Activated naive CD4-positive, alpha-beta T cell treated with anti-CD3 and anti-CD28 coated beads, Interleukin-2, amount 50 U/mL, for 72 hours (primary cell): ENCODE measurements around the gene ALPL. TPM values are rescaled to one million over a fixed set of nuclear protein-coding genes. Genes with fewer than 3 reads are reported as not detected.
A peak's percentile ranks its signal among the peaks of the same experiment; 100 is the strongest.
"Not testable (repeated sequence)": the region's sequence is repeated elsewhere in the genome, so short reads cannot be mapped to it uniquely, and the experiment has no call there.

Source experiments
- ATAC-seq, 2 donors: fragments of 150-1000 bp; cut with Tn5 transposase; 2 replicates each; pipeline ENCODE4 v1.10.0; 2021; ENCODE audit warnings: mild to moderate bottlenecking in 2 of 2, moderate library complexity in 2 of 2
- DNase-seq, 2 donors: peaks; one replicate each; pipeline ENCODE4 v3.0.0; 2021 to 2022; ENCODE audit warnings: low spot score in 2 of 2
- H3K27ac Mint-ChIP-seq, 2 donors: one replicate each; pipeline ENCODE4 v1.8.0; 2022; ENCODE audit warnings: mild to moderate bottlenecking in 2 of 2, mixed read lengths in 2 of 2
- H3K36me3 Mint-ChIP-seq, 2 donors: one replicate each; pipeline ENCODE4 v1.8.0; 2022; ENCODE audit warnings: mixed read lengths in 2 of 2
- H3K9me3 Mint-ChIP-seq, 2 donors: one replicate each; pipeline ENCODE4 v1.8.0; 2022; ENCODE audit warnings: mixed read lengths in 2 of 2
- total RNA-seq, 2 donors: library from RNA; stranded (reverse); gene quantifications; one replicate each; pipeline ENCODE4 v1.2.3, GENCODE V29; 2022

Gene ALPL
- total RNA-seq, 2 donors from 2014 or later: not detected

DNA sequence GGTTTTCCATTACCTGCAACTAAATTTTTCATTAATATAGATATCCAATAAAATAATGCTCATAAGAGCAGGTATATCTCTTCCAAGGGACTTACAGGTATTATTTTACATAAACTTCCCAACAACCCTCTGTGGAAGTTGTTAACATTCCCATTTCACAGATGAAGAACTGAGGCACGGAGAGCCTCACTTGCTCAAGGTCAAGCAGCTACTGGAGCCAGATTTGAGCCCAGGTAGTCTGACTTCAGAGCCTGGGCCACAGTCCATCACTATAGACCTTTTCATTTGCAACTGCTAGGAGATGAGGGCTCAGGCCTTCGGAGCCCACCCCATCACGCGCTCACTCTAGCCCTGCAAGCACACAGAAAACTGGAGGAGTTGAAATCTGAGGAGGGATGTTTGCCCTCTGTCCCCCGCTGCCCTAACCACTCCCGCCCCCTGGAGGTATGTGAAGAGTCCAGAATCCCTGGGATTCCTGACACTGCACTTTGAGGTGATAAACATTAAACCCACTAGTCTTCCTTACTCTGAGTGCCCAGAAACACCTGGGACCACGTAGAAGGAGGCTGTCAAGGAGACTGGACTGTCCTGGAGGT, 11.7 kb upstream of the ALPL start:
- H3K27ac Mint-ChIP-seq: no peak overlapping the region
- no peaks in the 10 kb centered on the region for H3K36me3 Mint-ChIP-seq
- DNase-seq: no peak
- ATAC-seq: no peak
- H3K9me3 Mint-ChIP-seq: no peaks in the 10 kb centered on the region

DNA sequence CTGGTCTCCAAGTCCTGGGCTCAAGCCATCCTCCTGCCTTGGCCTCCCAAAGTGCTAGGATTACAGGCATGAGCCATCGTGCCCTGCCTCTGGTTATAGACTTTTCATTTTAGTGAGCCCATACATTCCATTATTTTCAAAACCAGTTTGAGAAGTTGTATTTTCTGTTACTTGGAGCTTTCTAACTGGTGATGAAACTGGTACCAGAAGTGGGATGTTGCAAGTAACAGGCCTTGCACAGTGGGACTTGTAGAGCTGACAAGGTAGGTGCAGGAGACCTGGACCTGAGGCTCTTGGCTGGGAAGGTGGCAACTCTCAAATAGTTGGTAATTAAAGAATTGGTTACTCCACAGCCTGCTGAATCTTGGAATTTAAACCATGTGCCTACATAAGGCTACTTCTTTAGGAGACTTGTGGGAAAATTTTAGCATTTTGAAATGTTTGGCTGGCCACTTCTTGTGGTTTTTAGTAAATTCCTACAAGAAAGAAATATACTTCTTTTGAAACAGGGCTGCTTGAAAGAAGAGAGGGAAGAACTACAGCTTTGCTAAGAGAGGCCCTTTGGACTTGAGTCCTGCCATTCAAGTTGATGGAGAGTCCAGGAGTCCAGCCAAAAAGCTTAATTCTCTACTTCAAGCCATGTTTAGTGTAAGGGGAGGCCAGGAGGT, 9.8 kb upstream of the ALPL start:
- ATAC-seq (no peak), DNase-seq (no peak)
- Mint-ChIP-seq H3K36me3 (no peaks in the 10 kb centered on the region), H3K9me3 (no peaks in the 10 kb centered on the region), H3K27ac (no peak overlapping the region)

DNA sequence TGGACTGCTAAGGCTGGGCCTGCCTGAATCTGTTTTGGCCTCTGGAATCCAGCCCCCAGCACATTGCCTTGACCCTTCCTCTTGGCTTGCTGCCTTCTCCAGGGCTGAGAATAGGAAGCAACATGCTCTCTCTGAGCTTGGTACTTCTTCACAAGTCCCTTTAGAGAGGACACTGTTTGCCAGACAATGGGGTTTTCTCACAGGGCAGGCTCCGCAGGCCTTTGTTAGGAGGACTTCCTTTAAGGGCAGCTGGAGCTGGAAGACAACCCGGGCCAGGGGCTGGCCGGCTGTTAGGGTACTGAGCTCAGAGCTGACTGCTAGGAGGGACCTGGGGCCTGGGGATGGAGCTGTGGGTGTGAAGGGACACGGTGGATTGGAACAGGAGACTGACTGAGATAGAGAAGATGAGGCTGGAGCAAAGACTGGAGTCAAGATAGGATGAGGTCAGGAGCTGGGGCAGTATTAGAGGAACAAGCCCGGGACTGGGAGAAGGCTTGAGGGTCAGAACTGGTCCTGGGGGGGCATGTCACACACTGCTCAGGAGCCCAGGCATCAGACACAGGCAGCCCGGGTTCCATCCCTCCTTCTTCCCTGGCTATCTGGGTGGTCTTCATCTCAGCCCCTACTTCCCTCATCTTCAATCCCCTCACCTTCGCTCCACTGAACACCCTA, 5.4 kb upstream of the ALPL start:
- Mint-ChIP-seq H3K27ac (peak overlapping the region in 1 of 2 donors; percentile 18), H3K9me3 (no peaks in the 10 kb centered on the region), H3K36me3 (no peaks in the 10 kb centered on the region)
- DNase-seq: no peak
- ATAC-seq: no peak

DNA sequence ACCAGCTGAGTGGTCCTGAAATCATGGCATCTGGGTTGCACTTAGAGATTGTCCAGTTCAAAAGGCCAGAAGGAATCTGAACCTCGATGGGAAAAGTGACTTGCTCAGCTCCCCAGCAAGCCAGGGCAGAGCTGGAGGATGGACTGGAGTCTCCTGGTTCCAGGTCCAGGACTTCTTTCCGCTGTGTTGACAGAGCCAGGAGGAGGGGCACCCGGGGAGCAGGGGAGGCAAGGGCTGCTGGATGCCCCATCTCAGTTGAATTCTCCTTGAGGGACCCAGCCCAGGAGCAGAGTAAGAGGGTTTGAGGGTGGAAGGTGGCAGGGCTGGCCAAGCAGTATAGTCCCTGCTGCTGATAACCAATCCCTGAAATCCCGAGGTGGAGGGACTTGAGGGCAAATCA, 2.4 kb upstream of the ALPL start:
- H3K27ac Mint-ChIP-seq: no peak overlapping the region
- no peak for ATAC-seq
- H3K36me3 Mint-ChIP-seq: no peaks in the 10 kb centered on the region
- no peaks in the 10 kb centered on the region for H3K9me3 Mint-ChIP-seq
- no peak for DNase-seq

DNA sequence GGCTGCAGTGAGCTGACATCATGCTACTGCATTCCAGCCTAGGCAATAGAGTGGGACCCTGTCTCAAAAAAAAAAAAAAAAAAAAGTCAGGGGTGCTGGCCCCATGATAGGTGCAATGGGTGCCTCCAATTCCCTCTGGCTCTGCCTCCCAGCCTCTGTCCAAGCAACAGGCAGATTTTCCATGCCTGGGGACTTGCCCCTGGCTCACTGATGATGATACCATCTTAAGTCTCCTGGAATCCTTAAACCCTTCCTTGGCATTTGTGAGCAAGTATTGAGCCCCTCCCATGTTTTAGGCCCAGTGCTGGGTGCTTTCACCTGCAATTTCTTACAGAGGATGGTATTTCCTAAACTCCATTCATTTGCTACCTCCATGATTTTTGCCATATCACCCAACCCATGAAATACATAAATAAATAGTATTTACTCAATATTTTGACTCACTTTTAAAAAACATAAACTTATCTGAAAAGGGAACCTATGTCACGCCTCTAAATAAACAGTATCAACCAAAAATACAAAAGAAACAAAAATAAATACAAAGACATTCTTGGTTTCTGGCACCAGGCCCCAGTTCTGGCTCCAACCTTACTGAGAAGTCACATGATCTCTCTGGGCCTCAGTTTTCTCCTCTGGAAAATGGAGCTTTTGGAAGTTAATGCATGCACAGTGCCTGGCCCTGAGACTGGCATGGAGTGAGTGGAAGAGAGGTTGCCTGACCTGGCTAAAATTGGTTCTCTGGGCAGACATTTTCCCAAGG, 1.5 kb upstream of the ALPL start:
- DNase-seq (no peak), ATAC-seq (no peak)
- no peak overlapping the region for H3K27ac Mint-ChIP-seq
- no peaks in the 10 kb centered on the region for H3K9me3 Mint-ChIP-seq
- no peaks in the 10 kb centered on the region for H3K36me3 Mint-ChIP-seq

DNA sequence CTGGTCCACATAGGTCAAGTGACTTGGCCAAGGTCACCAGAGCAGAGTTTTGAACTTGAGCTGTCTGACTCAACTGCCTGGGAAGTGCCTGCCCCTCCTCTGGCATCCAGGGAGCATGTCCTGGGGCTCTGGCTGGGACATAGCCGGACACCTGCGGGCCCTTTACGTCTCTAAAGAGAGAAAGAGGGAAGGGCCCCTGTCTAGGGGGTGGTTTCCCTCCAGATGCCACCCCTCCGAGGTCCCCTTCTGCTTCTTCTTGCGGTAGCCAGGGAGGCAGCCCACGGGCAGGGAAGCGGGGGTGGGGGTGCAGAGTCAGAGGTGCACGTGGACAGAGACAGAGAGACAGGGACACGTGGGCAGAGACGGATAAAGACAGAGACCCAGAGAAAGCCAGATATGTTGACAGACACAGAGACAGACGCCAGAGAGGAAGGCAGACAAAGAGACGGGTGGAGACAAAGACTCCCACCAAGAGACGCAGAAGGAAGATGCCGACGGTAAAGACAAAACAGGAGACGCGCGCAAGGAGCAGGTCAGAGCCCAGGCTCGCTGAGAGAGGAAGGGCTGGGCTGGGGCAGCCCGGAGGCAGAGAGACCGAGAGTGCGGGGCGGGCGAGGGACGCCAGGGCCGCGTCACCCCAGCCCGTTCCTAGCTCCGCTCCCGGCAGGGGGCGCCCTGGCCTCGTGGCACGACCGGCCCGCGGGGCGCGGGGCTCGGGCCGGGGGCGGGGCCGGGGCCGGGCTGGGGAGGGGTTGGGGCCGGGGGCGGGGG, 458 bp upstream of the ALPL start:
- Mint-ChIP-seq H3K9me3 (no peaks in the 10 kb centered on the region), H3K36me3 (no peaks in the 10 kb centered on the region), H3K27ac (no peak overlapping the region)
- DNase-seq (peak in 1 of 2 donors; percentile 88), ATAC-seq (peak; percentile 96)

DNA sequence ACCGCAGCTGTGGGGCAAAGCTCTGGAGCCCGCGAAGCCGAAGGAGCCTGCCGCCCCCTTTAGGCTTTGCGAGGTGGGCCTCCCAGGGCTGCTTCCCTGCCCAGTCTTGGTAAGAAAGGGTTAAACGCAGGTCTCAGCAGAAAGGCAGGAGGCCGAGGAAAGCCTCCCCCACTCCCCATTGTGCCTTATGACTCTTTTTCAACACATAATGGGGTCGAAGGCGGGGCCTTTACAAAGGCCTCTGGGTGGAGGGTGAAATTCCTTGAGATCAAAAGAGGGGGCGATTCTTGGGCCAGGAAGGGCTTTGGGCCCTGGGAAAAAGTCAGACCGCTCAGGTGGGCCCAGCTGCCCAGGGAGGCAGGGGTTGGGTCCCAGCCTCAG, 880 bp downstream of the ALPL start:
- DNase-seq (no peak), ATAC-seq (no peak)
- no peak overlapping the region for H3K27ac Mint-ChIP-seq
- H3K36me3 Mint-ChIP-seq: no peaks in the 10 kb centered on the region
- H3K9me3 Mint-ChIP-seq: no peaks in the 10 kb centered on the region

DNA sequence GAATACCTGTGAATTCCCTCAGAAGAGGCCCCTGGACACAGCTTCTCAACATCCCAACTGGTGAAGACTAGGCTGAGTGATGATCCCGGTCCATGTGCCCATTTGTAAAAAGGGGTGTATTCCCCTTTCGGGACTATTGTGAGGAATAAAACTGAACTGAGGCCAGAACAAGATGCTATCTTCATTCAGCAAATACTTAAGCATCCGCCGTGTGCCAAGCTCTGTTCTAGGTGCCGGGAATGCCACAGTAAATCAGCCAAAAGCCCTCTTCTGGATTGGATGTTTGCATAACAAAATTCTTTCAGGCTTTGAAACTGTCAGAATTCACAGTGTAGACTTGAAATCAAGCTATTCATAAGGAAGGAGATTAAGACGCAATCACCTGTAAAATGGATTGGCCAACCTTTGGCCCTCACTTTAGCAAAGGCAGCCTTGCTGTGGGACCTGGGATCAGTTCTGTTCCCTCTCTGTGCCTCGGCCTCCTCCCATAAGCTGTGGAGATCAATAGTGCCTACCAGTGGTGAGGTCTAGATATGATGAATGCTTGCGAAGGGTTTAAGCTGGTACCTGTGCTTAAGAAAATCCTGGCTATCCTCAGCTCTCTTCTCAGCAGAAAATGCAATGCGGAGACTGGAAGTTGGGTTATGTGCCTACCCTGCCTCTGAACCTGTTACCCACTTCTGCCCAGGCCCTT, 1.8 kb downstream of the ALPL start:
- H3K36me3 Mint-ChIP-seq: no peaks in the 10 kb centered on the region
- H3K27ac Mint-ChIP-seq: no peak overlapping the region
- DNase-seq (no peak), ATAC-seq (no peak)
- H3K9me3 Mint-ChIP-seq: no peaks in the 10 kb centered on the region

DNA sequence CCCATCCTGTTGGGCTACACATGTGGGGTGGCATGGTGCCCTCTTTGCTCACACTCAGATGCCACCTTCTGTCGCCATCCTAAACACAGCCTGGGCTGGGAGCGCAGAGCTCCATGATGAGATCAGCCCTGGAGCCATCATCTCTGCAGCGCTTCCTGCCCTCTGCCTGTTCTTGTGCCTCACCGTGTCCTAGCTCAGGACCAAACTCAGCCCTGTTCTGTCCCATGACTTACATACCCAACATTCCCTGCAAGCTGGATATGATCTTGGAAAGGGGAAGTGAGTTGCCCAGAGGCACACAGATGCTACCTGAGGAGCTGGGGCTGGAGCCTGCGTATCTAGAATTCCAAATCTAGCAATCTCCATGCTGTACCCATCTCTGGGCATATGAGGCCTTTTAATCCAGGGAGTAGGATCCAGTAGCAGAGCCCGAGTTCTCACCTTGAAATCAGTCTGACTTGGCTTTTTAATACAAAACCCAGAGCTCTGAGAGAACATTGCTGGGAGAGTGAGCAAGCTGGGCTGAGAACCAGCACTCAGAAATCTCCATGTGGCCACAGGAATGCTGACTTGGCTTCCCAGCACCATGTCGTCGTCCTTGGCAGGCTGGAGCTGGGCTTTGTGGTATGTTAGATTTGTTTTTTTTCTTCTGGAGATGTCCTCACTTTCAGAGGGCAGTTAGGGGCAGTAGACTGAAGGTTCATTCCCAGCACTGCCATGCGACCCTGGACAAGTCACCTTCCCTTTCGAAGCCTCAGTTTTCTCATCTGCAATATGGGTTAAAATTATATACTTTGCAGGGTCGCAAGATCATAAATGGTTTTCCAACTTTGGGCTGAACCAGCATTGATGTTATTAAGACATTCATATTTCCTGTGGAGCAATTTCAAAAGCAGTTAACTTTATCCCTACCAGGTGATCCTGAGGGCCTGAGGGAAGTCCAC, 2.6 kb downstream of the ALPL start:
- H3K36me3 Mint-ChIP-seq: no peaks in the 10 kb centered on the region
- H3K9me3 Mint-ChIP-seq: no peaks in the 10 kb centered on the region
- no peak overlapping the region for H3K27ac Mint-ChIP-seq
- no peak for DNase-seq
- ATAC-seq: no peak

DNA sequence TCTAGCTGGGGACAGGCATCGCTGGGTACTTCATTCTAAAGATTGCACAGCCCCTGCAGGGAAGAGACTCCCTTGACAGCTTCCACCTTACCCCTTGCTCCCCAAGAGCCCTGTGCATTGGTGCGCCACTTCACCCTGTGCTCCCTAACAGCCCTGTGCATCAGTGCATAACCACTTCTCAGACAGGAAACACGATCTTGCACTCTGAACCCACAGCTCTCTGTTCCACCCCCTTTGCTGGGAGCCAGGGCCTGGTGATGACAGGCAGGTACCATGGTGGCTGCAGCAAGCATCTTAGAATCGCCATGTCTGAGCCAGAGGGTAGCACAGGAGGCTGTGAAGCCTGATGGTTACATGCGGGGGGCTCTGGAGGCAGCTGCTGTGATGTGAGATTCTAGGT, 5.0 kb downstream of the ALPL start:
- Mint-ChIP-seq H3K9me3 (no peaks in the 10 kb centered on the region), H3K27ac (no peak overlapping the region), H3K36me3 (no peaks in the 10 kb centered on the region)
- DNase-seq (no peak), ATAC-seq (no peak)

DNA sequence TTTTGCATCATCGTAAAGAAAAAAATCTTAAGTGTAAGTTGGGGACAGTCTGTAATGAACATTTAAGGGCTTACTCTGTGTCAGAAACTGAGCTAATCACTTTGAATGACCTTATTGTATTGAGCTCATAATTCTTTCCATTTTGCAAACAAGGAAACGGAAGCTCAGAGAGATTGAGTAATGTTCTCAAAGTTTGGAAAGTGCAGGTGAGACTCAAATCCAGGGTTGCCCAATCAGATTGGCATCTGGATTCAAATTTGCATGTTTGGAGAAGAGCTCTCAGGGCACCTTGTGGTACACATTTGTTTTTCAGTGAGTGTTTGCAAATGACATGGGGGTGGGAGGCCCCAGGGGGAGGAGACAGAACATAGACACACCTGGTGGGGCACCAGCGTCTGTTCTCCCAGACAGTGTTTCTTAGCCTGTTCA, 8.0 kb downstream of the ALPL start:
- no peaks in the 10 kb centered on the region for H3K9me3 Mint-ChIP-seq
- H3K36me3 Mint-ChIP-seq: no peaks in the 10 kb centered on the region
- no peak for DNase-seq
- no peak for ATAC-seq
- H3K27ac Mint-ChIP-seq: no peak overlapping the region

DNA sequence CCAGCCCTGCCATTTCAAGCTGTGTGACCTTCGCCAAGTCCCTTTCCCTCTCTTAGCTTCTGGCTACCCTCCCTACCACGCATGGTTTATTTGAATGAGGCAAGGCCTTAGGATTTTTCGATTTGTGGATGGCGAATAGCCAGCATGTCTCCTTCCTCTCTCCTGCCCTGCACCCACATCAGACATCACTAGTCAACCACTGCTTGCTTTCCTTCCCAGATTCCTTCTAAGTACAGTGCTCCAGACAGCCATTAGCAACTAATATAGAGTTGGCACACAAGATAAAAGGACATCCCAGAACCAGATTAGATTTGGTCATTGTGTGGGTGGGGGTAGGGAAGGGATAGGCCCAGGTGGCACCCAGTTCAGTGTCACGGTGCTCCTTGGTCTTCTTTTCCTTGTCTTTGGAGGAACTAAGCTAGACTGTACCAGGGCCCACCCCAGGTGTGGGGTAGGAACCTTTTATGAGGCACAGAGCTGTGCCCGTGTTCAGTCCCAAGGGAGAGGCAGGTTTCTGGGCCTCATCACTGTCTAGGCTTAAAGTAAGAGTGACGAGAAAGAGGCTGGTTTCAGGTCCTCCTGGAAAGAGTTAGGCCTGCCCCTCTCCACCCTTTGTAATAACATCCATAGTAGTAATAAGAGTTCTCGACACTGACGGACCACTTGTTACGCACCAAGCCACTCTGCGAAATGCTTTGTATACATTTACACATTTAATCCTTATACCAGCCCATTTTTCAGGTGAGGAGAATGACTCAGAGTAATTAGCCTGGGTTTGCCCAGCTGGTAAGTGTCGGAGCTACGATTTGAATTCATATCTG, 8.6 kb downstream of the ALPL start:
- Mint-ChIP-seq H3K9me3 (no peaks in the 10 kb centered on the region), H3K36me3 (no peaks in the 10 kb centered on the region), H3K27ac (no peak overlapping the region)
- DNase-seq (no peak), ATAC-seq (no peak)

DNA sequence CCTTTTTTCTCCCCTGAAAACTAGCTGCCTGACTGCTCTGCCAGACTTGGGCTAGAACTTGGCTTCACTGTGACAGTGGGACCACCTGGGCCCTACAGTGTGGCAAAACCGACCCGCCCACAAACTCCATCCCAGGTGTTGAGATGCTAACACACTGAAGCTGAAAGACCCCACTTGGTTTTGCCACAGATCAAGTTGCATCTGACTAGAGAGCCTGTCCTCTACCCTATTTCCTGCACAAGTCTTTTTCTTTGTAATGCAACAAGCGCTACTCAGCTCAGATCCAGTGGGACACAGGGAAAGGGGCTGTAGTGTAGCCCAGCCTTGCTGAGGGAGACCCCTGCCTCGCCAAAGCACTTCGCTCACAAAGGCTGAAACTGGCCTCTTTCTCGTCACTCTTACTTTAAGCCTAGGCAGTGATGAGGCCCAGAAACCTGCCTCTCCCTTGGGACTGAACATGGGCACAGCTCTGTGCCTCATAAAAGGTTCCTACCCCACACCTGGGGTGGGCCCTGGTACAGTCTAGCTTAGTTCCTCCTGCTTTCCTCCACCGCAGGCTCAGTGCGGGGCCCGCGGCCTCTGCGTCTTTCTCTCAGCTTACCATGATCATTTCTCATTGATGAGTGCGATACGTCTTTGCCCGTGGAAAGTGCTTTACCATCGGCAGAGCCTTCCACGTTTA, 9.7 kb downstream of the ALPL start:
- no peak for ATAC-seq
- no peak for DNase-seq
- Mint-ChIP-seq H3K9me3 (no peaks in the 10 kb centered on the region), H3K27ac (no peak overlapping the region), H3K36me3 (no peaks in the 10 kb centered on the region)

DNA sequence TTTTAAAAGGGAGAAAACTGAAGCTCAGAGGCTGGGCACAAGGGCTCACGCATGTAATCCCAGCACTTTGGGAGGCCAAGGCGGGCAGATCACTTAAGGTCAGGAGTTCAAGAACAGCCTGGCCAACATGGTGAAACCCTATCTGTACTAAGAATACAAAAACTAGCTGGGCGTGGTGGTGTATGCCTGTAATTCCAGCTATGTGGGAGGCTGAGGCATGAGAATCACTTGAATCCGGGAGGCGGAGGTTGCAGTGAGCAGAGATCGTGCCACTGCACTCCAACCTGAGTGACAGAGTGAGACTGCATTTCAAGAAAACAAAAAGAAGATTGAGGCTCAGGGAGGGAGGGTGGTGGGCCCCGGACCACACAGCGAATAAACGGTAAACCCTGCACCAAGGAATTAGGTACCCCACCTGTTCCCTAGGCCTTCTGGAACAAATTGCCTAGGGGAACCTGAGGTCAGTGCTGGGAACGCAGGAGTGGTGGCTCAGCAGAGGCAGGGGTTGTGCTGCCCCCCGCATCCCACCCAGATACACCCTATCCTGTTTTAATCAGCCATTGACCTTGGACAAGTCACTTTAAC, 10.4 kb downstream of the ALPL start:
- not testable (repeated sequence) for DNase-seq, ATAC-seq, H3K36me3 Mint-ChIP-seq, H3K9me3 Mint-ChIP-seq, H3K27ac Mint-ChIP-seq
